DOHH2 (cell line): ENCODE data around the gene BBC3.
"Not testable (repeated sequence)": the region's sequence is repeated elsewhere in the genome, so short reads cannot be mapped to it uniquely, and the experiment has no call there.

Source experiments
- H3F3A ChIP-seq: fragments of 200-600 bp; sonication (generic), shearing (Covaris generic); 2 replicates; pipeline ENCODE4 v1.6.0; 2016; ENCODE audit warnings: antibody characterized with exemption, mild to moderate bottlenecking; ENCODE audit not compliant: control insufficient read depth, insufficient read depth
- H3K27ac ChIP-seq: fragments of 200-600 bp; sonication (generic); 2 replicates; pipeline ENCODE4 v1.5.1; 2014; ENCODE audit warnings: low read depth, mild to moderate bottlenecking, low read length, moderate library complexity
- H3K27me3 ChIP-seq: fragments of 200-600 bp; sonication (generic); 2 replicates; pipeline ENCODE4 v1.6.1; 2014; ENCODE audit warnings: mild to moderate bottlenecking, low read length, mixed read lengths; ENCODE audit not compliant: control insufficient read depth
- H3K36me3 ChIP-seq: fragments of 200-600 bp; sonication (generic); 2 replicates; pipeline ENCODE4 v1.6.1; 2014; ENCODE audit warnings: mild to moderate bottlenecking, low read length, moderate library complexity, mixed read lengths; ENCODE audit not compliant: control insufficient read depth
- H3K4me1 ChIP-seq: fragments of 200-600 bp; sonication (generic); 2 replicates; pipeline ENCODE4 v1.6.1; 2014; ENCODE audit warnings: mild to moderate bottlenecking, low read length, mixed read lengths; ENCODE audit not compliant: control insufficient read depth
- H3K4me2 ChIP-seq: fragments of 200-600 bp; sonication (generic); 2 replicates; pipeline ENCODE4 v1.6.0; 2014; ENCODE audit warnings: mild to moderate bottlenecking, low read length, moderate library complexity
- H3K4me3 ChIP-seq: fragments of 200-600 bp; sonication (generic); 2 replicates; pipeline ENCODE4 v1.5.1; 2014; ENCODE audit warnings: mild to moderate bottlenecking, low read length, mixed read lengths
- H3K79me2 ChIP-seq: fragments of 200-600 bp; sonication (generic); 2 replicates; pipeline ENCODE4 v1.6.1; 2014; ENCODE audit warnings: mild to moderate bottlenecking, low read length, mixed read lengths; ENCODE audit not compliant: control insufficient read depth
- H3K9me2 ChIP-seq: fragments of 200-600 bp; sonication (generic); replicated peaks from 2 replicates; pipeline ENCODE4 v1.6.1; 2014; ENCODE audit warnings: mild to moderate bottlenecking, low read length, mixed read lengths; ENCODE audit not compliant: control insufficient read depth
- H3K9me3 ChIP-seq: fragments of 200-600 bp; sonication (generic); 2 replicates; pipeline ENCODE4 v1.6.1; 2014; ENCODE audit warnings: antibody characterized with exemption, low read length, mixed read lengths; ENCODE audit not compliant: control insufficient read depth, insufficient read depth
- H4K20me1 ChIP-seq: fragments of 200-600 bp; sonication (generic); 2 replicates; pipeline ENCODE4 v1.6.0; 2014; ENCODE audit warnings: low read depth, mild to moderate bottlenecking, antibody characterized with exemption, low read length, moderate library complexity; ENCODE audit not compliant: control insufficient read depth, insufficient read depth
- CTCF ChIP-seq: fragments of 200-600 bp; sonication (generic); IDR thresholded peaks from one replicate; pipeline ENCODE4 v1.5.1; 2014; ENCODE audit warnings: antibody characterized with exemption, mild to moderate bottlenecking, low read depth, low read length; ENCODE audit not compliant: poor library complexity, severe bottlenecking
- EZH2phosphoT487 ChIP-seq: fragments of 200-600 bp; sonication (generic); IDR thresholded peaks from 2 replicates; pipeline ENCODE4 v1.6.1; 2017; ENCODE audit warnings: borderline replicate concordance, mild to moderate bottlenecking, antibody characterized with exemption, low read length, moderate library complexity, mixed read lengths

Gene BBC3, protein sequence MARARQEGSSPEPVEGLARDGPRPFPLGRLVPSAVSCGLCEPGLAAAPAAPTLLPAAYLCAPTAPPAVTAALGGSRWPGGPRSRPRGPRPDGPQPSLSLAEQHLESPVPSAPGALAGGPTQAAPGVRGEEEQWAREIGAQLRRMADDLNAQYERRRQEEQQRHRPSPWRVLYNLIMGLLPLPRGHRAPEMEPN

DNA sequence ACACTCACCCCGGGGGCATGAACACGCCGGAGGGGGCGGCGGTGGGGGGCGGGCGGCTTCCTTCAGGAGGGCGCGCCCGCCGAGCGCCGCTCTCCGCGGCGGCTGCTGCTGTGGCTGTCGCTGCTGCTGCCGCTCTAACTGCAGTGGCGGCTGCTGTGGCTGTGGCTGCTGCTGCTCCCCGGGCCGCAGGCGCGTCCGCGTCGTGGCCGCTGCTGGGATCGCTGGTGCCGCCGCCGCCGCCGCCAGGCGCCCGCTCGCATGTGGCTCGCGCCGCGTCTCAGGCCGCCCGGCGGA is at the start of gene BBC3:
Gene BBC3 (minus strand): TSS at position 279 of the 294 bp plus-strand sequence. CDS start 2,768 bp downstream, outside the sequence.
- 0 out of 2 replicates have a peak, but pooled peaks cover 3% of the 10 kb centered on the region for H3K36me3 ChIP-seq
- H3K4me1 ChIP-seq, result peaks cover 57% of the 10 kb centered on the region
- peaks cover 26% of the 10 kb centered on the region for H3F3A ChIP-seq
- TF ChIP-seq CTCF, result no peak
- no peak for TF ChIP-seq EZH2phosphoT487
- H3K4me3 ChIP-seq, result peak within 1 kb of the TSS; percentile 81
- H3K27me3 ChIP-seq, result peaks cover 7% of the 10 kb centered on the region
- peak within 1 kb of the TSS; percentile 99 for H3K4me2 ChIP-seq
- H3K9me3 ChIP-seq, result no peaks in the 10 kb centered on the region
- no peaks in the 10 kb centered on the region for H4K20me1 ChIP-seq
- H3K9me2 ChIP-seq, result no peaks in the 10 kb centered on the region
- peaks cover 5% of the 10 kb centered on the region; the same call in 1 of the 2 replicates for H3K79me2 ChIP-seq
- H3K27ac ChIP-seq, result peak within 1 kb of the TSS; percentile 95

DNA sequence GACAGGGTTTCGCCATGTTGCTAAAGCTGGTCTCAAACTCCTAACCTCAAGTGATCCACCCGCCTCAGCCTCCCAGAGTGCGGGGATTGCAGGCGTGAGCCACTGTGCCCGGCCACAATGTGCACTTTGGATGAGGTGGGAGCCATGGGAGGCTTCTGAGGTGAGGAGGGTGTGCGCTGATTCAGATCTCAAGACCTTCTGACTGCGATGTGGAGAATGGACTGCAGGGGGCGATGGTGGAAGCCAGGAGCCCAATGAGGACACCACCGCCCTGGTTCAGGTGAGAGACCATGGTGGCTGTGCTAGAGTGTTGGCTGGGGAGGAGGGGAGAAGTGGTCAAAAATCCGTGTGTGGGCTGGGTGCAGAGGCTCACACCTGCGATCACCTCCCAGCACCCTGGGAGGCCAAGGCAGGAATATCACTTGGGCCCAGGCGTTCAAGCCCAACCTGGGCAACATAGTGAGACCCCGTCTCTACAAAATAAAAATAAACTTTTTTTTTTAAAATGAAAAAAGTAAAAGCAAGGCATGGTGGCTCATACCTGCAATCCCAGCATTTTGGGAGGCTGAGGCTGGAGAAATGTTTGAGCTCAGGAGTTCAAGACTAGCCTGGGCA is 49.3 kb upstream of the BBC3 start:
- Histone ChIP-seq H3K79me2 (peaks cover 12% of the 10 kb centered on the region), H3K36me3 (peaks cover 7% of the 10 kb centered on the region; the same call in 1 of the 2 replicates), H3K4me1 (peaks cover 53% of the 10 kb centered on the region), H4K20me1 (no peaks in the 10 kb centered on the region; the same call in 1 of the 2 replicates), H3K4me2 (no peak overlapping the region), H3K27ac (no peak overlapping the region), H3K9me3 (no peaks in the 10 kb centered on the region), H3K27me3 (no peaks in the 10 kb centered on the region), H3K4me3 (no peak overlapping the region), H3F3A (peaks cover 9% of the 10 kb centered on the region), H3K9me2 (no peaks in the 10 kb centered on the region)
- TF ChIP-seq EZH2phosphoT487, result no peak
- TF ChIP-seq CTCF, result peak; percentile 72

GRCh38 chr19:47276513-47276912 is 45.5 kb upstream of the BBC3 start:
- H3K9me2 ChIP-seq, H3K27me3 ChIP-seq, H3F3A ChIP-seq, H3K36me3 ChIP-seq, H3K9me3 ChIP-seq, H4K20me1 ChIP-seq, H3K27ac ChIP-seq, H3K4me3 ChIP-seq: not testable (repeated sequence)
- Histone ChIP-seq H3K4me1 (peaks cover 39% of the 10 kb centered on the region), H3K79me2 (peaks cover 17% of the 10 kb centered on the region), H3K4me2 (0 out of 2 replicates have a peak overlapping the region, but pooled peaks have one; percentile 94)

- 0 out of 2 replicates have a peak, but pooled peaks cover 2% of the 10 kb centered on the region for H3F3A ChIP-seq
- H3K27me3 ChIP-seq, result no peaks in the 10 kb centered on the region
- H3K27ac ChIP-seq, result no peak overlapping the region
- H3K36me3 ChIP-seq, result peaks cover 10% of the 10 kb centered on the region
- TF ChIP-seq EZH2phosphoT487 (no peak), CTCF (no peak)
- peak overlapping the region; percentile 94 for H3K4me2 ChIP-seq
- H3K4me3 ChIP-seq, result peak overlapping the region; percentile 84
- peaks cover 17% of the 10 kb centered on the region for H3K79me2 ChIP-seq
- peaks cover 39% of the 10 kb centered on the region for H3K4me1 ChIP-seq
- H3K9me3 ChIP-seq, result no peaks in the 10 kb centered on the region
- no peaks in the 10 kb centered on the region; the same call in 1 of the 2 replicates for H4K20me1 ChIP-seq
- H3K9me2 ChIP-seq, result no peaks in the 10 kb centered on the region
These were observed 44.9 kb upstream of the BBC3 start for GRCh38 chr19:47275791-47276461.
